NT2/D1 (cell line): ENCODE measurements around the gene TLE1.

Experiments
- SUZ12 ChIP-seq: IDR thresholded peaks from 2 replicates; pipeline ENCODE4 v1.6.1; 2011; ENCODE audit not compliant: insufficient read length, insufficient read depth; ENCODE audit errors: extremely low read depth
- YY1 ChIP-seq: IDR thresholded peaks from 2 replicates; pipeline ENCODE4 v1.6.1; 2011; ENCODE audit not compliant: insufficient read length, insufficient read depth

DNA sequence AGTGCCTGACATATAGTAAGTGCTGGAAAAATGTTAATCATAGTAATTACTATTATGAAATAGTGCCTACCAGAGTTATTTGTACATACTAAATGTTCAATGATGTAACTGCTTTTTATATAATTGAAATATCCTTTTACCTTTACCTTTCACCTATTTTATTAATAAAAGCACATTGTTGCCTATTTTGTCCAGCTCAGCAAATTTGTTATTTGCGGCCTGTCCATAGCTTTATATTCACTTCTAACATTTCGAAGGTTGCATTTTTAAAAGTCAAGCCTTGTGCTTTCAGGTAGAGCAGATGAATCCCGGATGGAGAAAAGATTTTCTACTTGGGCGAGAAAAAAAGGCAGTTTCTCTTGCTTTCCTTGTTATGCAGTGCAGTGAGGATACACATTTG, 119.3 kb downstream of the TLE1 start:
- TF ChIP-seq SUZ12 (no peak), YY1 (no peak)
